HG03521 (cell line): ENCODE results near the gene CLTA.

ENCODE experiments used
- ATAC-seq: cut with Tn5 transposase; IDR thresholded peaks from one replicate; pipeline ENCODE4 v1.9.1; 2021; ENCODE audit warnings: mild to moderate bottlenecking, moderate library complexity; ENCODE audit not compliant: unreplicated experiment

Gene CLTA

DNA sequence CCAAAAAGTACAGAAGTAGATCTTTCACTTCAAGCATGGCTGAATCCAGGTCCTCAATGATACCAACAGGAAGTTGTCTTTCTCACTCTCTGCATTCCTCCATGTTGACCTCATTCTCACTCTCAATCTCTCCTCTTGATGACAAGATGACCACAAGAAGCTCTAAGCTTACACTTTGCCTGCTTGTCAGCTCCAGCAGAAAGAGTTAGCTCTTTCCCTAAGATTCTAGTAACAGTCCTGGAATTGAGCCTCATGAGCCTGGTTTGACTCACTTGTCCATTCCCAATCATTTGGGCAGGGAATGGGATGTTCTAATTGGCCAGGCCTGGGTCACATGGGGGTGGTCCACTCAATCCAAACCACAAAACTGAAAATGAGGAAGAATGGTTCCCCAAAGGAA, 3.3 kb upstream of the CLTA start:
- ATAC-seq, result no peak

- ATAC-seq, result no peak
Measured at GRCh38 chr9:36188212-36188611, 2.5 kb upstream of the CLTA start.

- no peak for ATAC-seq
Measured at GRCh38 chr9:36189976-36190375, 745 bp upstream of the CLTA start.

DNA sequence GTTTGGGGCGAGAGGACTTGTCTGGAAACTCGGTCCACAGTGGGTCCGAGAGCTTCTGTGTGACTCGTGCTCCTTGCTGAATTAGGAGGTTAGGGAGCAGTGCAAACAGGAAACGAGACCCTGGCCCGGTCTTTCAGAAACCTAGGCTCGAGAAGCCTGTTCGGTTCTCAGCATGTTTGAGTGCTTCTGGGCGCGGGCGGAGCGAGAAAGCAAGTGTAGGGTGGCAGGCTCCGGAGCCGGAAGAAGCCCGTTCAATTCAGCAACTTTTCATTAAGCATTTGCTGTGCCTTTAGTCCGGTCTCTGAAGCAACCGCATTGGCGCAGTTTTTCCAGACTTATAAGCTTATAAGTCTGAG, 547 bp downstream of the CLTA start:
- peak; percentile 11 for ATAC-seq

- no peak for ATAC-seq
Measured at GRCh38 chr9:36191686-36192085, 965 bp downstream of the CLTA start.

GRCh38 chr9:36192196-36192595, 1.5 kb downstream of the CLTA start:
- ATAC-seq, result no peak

- no peak for ATAC-seq
Measured at GRCh38 chr9:36193023-36193422, 2.3 kb downstream of the CLTA start.

GRCh38 chr9:36194326-36195000, 3.7 kb downstream of the CLTA start:
- ATAC-seq, result no peak

- ATAC-seq, result no peak
Measured at GRCh38 chr9:36204906-36205547, 14.3 kb downstream of the CLTA start.

DNA sequence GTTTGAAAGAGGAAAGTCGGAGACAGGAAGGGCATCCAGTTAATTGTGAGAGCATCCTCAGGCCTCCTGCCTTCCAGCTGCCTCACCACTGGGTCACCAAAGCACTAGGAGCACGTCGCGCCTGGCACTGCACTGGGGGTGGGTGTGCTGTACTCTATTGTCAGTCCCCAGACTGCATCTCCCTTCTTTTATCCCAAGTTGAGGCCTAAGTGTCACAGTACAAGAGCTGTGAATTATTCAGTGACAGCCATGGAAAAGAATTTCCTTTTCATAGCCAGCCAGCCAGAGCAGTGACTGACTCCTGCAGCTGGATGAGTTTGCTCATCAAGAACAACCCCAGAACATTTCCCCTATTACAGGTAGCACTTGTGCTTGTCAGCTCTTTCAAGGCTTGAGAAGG, 16.3 kb downstream of the CLTA start:
- no peak for ATAC-seq

DNA sequence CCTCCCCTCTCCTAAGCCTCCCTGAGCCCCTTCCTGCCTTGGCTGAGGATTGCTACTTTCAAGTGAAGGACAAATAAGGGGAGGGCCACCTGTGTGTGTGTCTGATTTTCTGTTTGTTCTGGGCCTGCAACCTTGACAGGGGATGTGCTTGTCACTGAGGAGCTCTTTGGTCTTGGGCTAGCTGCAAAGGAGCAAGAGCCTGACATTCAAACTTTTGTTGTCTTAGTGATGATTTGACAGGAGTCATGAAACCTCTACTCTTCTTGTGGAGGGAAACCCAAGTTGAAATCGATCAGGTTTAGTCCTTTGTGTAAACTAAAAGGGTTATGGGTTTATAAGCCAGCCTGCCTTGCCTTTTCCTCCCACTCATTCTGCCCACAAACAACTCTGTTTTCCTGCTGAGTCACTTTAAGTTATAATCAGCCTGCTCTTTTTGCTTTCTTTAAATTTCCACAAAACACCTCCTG, 16.9 kb downstream of the CLTA start:
- ATAC-seq, result no peak

DNA sequence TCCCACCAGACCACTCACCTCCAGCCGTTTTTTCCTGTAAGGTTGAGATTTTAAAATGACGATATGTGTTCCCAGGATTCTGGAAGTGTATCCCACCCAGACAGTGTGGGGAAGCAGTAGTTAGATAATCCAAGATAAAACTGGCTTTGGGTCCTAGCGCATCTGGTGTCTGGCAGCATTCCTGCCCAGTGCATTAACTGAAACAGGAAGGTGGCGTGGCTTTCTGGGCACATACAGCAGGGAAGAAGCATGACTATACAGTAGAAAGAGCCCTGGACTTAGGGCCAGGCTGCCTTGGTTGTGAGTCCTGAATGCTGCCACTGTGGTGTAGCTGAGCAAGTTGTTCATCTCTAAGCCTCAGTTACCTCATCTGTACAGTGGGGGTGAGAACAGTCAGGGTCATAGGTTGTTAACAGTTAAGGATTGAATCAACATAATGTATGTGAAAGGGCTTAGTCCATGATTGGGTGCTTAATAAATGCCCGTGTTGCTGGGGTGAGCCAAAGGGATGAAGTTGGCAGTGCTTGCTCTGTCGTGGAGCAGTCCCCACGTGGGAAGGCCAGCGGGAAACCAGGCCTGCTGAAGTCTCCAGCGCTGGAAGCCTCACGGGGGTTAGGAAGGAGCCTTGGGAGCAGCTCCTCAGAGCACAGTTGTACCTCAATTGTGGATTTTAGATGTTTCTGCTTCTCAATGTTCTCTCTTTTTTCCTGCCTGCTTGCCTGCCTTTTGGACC, 18.0 kb downstream of the CLTA start:
- no peak for ATAC-seq

- ATAC-seq, result no peak
Measured at GRCh38 chr9:36210722-36211121, 20.0 kb downstream of the CLTA start.

GRCh38 chr9:36211510-36211909, 20.8 kb downstream of the CLTA start:
- no peak for ATAC-seq

DNA sequence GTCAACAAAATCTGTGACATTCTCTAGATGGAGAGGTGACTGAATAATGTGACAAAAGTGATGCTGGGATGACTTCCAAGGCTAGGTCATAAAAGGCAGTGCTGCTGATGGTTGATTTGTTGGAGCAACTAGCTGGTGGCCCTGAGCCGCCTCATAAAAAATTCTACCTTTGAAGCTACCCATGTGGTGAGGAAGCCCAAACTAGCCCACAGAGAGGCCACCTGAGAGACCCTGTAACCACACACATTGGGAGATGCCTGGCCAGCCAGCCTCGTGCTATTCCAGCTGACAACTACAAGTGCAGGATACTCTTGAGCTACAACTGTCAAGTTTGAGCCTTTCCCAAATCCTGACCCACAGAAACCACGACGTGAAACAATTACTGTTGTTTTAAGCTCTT, 22.7 kb downstream of the CLTA start:
- ATAC-seq, result no peak

GRCh38 chr9:36213989-36214388, 23.3 kb downstream of the CLTA start:
- no peak for ATAC-seq

DNA sequence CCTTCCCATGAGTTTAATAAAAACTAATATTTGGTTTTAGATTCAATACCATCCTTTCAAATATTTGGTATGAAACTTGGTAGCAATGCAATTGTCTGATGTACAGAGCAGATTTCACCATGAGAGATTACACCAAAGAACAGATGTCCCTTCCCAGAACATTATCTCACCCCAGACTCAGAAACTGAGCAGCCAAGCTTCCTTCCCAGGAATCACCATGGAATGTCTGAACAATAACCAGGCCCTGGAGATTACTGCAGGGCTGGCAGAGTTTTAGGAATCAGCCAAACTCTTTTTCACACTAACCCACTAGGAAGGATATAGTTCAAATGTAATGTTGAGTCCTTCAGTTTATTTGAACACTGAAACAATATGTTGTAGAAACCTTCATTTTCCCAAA, 23.9 kb downstream of the CLTA start:
- ATAC-seq, result no peak

GRCh38 chr9:36217256-36217968, 26.7 kb downstream of the CLTA start:
- ATAC-seq, result no peak

GRCh38 chr9:36218011-36218410, 27.3 kb downstream of the CLTA start:
- no peak for ATAC-seq

DNA sequence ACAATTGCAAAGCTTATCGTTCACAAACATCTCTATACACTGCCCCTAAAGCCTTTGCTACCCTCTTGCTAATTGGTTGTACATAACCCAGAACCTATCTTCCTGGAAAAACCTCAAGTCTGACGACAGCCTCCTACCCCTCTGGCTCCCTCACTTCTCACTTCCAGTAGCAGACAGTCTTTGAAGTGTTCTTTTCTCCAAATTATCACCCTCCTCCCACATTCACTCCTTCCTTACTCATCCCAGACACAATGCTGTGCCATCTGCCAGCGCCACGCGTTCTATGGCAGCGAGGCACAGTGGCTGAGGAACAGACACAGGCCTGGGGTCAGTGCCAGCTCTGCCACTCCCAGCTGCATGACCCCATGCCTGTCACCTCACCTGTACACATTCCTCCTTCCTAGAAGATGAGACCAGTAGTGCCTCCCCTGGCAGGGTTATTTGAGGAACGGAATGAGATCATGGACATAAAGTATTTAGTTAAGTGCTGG, 27.7 kb downstream of the CLTA start:
- no peak for ATAC-seq

GRCh38 chr9:36221667-36222066, 30.9 kb downstream of the CLTA start:
- ATAC-seq, result no peak
